Measurements from ENCODE around the gene CPLANE2.
"Not testable (repeated sequence)": the region's sequence is repeated elsewhere in the genome, so short reads cannot be mapped to it uniquely, and the experiment has no call there.

The CPLANE2 gene

DNA sequence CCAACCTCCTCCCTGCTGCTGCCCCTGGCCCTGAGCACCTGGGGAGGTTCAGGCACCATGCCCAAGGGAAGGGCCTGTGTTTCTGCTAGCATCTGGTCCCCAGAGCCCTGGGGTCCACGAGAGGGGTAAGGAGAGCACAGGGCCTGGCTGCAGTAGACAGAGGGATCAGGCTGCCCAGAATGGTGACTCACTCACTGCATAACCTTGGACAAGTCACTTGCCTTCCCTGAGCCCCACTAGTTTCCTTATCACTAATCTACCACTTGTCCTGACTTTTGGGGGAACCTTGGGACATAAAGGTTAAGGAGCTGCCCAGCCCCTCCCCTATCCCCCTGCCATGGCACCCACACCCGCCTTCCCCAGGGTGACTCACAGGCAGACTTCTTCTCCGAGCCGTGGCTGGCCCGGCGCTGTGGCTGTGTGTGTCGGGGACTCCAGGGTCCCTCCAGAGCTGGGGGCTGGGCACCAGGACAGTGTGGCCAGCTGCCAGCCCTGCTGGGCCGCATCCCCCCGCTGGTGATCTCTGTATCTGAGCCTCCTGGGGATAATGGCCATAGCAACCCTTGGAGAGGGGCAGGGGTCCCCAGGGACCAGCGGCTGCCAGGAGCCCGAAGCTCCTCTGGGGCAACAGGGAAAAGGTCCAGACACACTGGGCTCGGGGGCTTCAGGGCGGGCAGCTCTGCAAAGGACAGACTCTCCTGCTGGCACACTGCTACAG lies 28.6 kb downstream of the CPLANE2 start:
- no peak for DNase-seq (ENCODE audit: low spot score)

DNA sequence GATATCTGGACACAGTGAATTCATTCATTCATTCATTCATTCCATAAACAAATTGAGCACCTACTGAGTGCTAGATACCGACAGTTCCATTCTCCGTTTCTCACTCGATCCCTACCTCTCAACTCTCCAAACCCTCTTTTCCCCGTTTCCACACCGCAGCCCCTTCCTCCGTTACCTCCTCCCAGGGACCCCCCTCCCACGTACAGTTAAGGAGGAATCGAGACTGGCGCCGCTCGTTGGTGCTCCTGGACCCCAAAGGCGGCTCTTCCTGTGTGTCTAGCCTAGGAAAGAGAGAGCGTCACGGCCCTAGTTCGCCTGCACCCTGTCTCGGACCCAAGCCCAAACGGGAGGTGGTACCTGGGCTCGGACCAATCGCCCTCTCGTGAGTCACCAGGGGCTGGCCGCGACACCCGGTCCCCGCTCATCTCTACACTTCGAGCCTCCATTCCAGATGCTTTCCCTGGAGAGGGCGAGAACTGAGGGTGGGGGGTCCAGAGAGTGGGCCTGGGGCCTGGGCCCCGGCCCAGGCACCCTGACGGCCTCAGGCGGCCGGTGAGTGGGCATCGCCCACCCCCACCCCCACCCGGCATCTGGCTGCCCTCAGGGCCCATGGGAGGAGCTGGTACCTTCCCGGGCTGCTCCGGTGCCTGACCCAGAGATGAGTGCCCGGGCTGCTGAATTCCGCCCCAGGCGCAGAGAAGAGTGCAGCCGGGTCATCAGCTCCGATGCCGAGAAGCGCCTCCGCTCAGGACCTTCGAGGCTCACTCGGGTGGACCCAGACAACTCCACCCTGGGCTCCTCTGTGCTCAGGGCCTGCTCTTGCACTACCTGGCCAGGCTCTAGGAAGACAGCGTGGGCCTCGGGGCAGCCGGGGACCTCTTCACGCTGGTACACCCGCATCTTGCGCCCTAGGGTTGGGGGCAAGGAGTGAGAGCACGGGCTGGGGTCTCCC lies 29.4 kb downstream of the CPLANE2 start:
- no peak for DNase-seq (ENCODE audit: low spot score)

DNA sequence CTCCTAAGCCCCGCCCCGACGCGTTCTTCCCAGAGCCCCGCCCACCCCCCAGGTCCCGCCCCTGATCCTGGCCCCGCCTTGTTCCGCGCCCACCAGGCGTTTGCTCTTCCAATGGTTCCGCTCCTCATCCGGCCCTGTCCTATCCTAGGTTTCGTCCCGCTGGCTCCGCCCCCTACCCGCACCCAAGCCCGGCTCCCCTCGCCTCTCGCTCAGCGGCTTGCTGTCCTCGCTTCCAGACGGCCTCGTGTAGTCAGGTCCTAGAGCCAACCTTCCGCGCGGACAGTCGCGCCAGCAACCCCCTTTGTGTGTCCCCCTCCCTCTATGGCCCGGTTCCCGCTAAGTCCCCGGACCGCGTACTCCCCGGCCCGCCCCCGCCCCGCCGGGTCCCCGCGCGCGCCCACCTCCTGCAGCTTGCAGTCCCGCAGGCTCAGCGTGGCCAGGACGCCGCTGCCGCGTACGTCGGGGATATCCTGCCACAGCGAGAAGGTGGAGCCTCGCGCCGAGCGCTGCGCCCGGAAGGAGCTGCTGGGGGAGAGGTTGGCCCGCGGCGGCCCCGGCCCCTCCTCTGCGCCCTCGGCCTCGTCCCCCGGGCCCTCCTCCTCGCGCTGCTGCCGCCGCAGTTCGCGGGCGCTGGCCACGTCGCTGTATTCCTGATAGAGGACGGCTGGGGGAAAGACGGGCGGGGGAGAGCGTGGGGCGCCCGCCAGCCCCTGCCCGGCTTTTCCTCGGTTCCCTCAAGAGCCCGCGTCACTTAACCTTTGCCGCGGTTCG lies 30.3 kb downstream of the CPLANE2 start:
- peak; percentile 95 for DNase-seq (ENCODE audit: low spot score)

DNA sequence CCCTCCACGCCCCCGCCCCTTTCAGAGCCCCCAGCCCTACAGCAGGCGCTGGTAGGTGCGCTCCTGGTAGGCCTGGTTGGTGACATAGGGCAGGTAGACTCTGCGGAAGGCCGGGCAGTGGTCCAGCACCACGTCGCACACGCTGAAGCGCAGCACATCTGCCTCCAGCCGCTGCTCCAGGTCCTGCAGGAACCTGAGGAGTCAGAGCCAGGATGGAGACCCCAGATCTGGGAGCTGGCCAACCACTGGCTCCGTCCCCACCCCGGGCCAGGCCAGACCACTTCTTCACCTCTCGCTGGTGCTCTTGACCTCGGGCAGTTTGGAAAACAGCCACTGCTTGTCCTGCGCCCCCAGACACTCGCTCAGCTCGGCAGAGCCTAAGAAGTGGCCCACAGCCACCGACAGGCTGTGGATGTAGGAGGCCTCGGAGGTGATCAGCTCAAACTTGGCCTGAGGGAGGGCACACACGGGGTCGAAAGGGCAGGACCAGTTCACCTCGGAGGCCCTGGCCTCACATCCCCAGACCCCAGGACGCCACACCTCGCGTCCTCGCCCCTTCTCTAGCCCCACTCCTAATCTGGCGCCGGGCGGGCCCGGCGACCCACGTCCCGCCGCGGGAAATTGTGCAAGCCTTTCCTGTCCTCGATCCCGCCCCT lies 31.0 kb downstream of the CPLANE2 start:
- DNase-seq (ENCODE audit: low spot score) = no peak

DNA sequence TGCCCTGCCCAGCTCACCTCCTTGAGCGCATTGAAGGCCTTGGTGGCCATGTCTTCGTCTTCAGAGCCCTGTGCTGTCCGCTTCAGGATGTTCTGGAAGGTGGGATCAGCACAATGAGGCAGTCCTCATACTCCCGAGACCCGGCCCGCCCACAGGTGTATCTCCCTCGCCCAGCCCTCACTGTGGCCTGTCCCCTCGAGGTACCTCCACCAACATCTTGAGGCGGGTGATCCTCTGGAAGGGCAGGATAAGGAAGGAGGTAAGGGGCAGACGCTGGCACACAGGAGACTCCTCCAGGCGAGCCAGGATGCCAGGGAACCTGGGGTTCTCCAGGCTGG lies 31.7 kb downstream of the CPLANE2 start:
- DNase-seq (ENCODE audit: low spot score) = no peak

DNA sequence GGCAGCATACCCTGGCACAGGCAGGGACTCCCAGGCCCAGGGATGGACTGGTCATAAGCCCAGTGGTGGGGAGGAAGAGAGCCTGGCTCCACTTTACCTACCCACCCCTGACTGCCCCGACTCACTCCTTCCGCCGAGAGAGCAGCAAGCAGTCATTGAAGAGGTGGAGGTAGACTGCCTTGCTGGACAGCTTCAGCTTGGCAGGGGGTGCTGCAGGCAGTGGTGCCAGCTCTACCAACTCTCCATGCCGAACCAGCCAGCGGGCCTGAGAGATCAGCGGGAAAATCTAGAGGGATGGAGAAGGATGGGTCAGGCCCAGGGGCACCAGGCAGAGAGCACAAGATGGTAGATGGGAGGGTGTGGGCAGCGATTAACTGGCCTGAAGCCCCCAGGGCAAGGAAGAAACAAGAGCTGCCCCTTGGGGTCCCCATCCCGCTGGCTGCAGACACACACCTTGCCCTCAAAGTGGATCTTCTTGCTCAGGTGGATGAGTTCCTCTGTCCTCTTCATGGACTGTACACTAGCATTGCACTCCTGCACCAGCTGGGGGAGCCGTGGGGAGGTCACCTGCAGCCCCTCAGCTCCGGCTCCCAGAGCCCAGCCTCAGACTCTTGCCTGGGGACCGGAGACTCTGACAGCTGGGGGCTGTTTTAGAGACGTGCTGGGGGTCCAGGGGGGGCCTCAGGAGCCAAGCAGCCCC lies 32.2 kb downstream of the CPLANE2 start:
- DNase-seq (ENCODE audit: low spot score) = no peak

DNA sequence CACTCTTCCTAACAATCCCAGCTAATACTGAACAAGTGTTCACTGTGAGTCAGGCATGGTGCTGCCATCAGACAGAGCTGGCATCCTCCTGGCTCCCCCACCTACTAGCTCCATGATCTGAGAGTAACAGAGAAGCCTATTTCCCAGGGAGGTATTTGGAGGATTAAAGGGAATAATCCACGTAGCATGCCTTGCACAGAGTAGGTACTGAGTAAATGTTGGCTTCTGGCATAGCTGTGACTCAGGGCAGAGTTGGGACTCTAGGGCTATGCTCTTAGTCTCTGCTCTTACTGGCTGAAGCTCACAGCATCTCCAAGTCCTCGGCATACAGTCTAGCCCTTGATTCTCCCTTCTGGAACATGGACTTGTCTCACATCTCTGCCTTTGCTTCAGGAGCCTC lies 32.8 kb downstream of the CPLANE2 start:
- DNase-seq (ENCODE audit: low spot score) = no peak

DNA sequence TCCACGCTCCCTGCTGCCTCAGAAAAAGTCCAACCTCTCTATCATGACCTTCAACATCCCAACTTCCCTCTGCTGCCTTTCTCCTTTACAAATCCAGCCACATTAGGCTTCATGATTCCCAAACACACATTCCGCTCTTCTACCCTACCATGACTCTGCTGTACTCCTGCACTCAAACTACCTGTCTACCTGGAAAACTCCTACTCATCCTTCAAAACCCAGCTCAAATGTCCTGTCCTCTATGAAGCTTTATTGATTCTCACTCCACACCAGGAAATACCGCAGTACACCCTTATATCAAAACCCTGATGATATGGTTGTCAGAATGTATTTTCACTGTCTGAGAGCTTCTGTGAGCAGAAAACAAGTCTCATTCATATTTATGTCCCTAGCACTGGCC lies 33.4 kb downstream of the CPLANE2 start:
- DNase-seq (ENCODE audit: low spot score) = no peak

DNA sequence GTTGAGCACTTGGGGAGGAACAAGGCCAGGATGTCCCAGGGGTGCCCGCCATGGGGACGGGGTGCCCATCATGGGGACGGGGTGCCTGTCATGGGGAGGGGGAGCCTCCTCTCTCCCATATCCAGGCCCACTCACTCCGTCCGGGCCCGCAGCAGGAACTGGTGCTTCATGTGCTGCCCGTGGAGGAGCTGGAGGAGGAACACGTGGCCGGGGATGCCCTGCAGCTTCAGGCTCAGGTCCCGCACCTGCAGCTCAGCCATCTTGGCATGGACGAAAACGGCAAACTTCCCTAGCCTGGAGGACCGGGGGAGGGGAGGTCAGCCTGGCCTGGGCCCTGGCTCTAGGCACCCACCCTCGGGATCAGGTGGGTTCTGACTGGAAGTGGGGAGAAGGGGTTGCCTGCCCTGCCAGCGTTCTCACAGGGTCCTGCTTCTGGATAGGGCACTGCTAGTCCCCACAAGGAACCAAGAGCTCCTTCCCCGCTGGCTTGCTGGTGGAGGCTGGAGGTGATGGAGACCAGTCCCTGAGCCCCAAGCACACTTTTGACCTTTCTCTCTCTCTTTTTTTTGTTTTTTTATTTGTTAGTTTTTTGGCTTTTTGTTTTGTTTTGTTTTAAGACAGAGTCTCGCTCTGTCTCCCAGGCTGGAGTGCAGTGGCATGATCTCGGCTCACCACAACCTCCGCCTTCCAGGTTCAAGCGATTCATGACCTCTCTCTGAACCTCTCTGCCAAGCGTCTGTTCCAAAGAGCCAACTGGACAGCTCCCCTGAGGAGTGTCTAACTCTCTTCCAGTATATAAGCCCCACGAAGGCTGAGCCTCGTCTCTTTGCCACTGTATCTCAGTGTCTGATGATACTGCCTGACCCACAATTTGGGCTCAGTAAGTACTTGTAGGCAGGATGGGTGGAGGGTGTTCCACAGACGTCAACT lies 34.4 kb downstream of the CPLANE2 start:
- no peak for DNase-seq (ENCODE audit: low spot score)

DNA sequence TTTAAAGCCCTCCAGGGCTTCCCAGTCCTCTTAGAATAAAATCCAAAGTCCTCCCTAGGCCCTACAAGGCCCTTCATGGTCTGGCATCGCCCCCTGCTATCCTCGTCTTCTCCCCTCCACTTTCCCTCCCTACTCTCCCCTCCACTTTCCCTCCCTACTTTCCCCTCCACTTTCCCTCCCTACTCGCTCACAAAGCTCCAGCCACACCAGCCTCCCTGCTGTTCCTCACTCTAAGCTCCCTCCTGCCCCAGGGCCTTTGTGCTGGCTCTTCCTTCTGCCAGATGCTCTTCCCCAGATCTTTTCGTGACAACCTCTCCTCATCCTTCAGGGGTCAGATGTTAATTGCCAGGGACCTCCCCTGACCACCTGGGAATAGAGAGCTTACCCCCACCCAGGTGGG lies 37.3 kb downstream of the CPLANE2 start:
- DNase-seq (ENCODE audit: low spot score) = no peak

DNA sequence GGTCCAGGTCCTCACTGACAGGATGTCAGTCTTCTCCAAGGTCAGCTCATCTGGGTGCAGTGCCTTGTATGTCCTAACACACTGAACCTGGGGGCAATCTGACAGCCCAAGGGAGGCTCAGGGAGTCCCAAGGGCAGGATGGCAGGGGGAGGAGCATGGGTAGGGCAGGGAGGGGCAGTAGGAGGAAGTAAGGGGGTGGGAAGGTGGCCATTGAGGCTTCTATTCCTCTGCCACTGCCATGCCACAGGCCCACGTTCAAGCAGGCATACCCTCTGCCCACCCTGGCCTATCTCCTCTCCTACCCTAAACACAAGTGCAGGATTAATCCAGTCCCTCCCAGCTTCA lies 37.9 kb downstream of the CPLANE2 start:
- no peak for DNase-seq (ENCODE audit: low spot score)

DNA sequence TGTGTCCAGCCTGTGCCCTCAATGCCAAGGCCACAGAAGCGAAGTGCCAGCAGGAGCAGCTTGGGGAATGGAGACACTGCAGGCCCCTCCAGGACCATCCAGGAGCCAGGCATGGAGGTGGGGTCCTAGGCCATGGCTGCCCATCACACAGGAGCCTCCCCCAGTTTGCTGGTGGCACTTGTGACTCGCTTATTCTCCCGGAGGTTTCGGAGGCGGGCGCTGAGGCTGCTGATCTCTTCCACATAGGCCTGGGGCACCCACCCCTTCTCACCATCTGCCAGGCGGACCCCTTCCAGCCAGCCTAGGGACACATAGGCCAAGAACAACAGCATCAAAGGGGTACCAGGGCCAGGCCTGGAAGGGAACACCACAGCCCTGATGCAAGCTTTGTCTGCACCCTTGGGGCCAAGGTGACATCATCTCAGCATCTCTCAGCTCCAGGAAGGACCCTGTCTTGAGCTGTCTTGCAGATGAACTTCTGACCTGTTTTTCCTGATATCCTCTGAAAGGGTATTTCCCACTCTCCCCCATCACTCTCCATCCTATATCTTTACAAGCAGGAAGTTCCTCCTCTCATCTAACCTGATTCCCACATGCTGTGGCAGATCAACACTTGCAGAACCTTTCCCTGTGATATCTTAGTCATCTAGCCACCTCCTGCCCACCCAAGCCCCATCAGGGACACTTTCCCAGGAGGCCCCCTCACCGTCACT lies 38.4 kb downstream of the CPLANE2 start:
- DNase-seq (ENCODE audit: low spot score) = no peak

DNA sequence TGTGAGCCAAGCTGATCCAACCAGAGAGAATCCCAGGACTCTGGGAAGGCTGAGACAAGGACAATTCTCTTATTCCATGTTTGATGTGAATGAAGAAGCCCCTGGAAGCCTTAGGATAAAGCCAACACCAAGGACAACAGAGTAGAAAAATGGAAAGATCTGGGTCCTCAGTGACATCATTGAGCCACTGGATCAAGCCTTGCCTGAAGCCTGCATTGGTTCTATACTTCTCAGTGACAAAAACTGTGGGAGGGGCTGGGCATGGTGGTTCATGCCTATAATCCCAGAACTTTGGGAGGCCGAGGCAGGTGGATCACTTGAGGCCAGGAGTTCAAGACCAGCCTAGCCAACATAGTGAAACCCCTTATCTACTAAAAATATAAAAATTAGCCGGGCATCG lies 40.1 kb downstream of the CPLANE2 start:
- DNase-seq (ENCODE audit: low spot score) = no peak

DNA sequence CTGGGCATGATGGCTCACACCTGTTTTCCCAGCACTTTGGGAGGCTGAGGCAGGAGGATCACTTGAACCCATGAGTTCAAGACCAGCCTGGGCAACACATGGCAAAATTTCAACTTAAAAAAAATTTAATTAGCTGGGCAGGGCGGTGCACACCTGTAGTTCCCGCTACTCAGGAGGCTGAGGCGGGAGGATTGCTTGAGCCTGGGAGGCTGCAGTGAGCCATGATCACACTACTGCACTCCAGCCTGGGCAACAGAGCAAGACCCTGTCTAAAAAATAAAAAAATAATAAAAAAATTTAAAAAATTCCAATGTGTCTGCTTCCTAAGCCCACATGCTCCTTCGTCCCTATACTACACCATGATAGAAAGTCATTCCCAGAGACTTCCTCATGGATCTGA lies 40.8 kb downstream of the CPLANE2 start:
- not testable (repeated sequence) for DNase-seq (ENCODE audit: low spot score)

DNA sequence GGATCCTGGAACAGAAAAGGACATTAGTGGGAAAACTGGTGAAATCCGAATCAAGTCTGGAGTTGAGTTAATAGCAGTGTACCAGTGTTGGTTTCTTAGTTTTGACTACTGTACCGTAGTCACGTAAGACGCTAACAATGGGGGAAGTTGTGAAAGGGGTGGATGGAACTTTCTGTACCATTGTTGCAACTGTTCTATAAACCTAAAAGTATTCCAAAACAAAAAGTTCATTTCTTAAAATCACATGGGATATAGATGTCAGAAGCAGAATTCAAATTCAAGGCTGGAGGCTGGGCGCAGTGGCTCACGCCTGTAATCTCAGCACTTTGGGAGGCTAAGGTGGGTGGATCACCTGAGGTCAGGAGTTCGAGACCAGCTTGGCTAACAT lies 41.5 kb downstream of the CPLANE2 start:
- no peak for DNase-seq (ENCODE audit: low spot score)

DNA sequence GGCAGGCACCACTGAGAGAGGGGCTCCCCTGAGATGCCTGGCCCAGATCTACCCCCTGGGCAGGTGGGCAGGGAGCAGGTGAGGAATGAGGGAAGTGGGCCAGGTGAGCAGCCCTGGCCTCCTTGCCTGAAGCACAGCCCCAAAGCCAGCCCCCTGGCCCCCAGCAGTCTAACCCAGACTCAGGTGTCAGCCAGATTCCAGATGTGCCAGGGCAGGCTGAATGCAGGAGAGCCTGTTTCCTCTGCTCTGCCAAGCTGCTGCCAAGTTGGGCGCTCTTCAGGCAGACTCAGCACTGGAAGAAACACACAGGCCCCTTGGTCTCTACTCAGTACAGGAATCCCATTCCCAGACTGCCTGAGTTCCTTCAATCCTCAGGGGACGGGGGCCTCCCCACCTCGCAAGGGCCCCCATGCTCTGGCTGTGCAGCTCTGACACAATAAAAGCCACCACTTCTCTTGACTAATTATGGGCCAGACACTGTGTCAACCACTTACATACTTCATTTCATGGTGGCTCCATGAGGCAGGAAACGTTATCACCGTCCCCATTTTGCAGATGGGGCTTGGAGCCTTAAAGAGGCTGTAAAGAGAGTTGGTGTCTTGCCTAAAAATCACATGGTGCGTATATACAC lies 45.0 kb downstream of the CPLANE2 start:
- peak; percentile 56 for DNase-seq (ENCODE audit: low spot score)

DNA sequence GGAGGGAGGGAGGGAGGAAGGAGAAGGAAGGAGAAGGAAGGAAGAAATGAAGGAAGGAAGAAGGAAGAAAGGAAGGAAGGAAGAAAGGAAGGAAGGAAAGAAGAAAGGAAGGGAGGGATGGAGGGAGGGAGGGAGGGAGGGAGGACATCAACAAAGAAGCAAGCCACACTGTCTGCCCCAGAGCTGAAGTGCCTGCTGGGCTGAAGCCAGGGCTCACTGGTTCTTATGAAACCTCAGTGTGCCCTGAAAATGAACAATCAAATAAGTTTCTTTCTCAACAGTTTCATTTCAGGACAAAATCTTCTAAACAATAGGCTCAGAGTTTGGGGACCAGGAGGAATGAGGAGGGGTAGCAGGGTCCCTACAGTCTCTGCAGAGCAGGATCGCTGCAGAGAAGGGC lies 45.7 kb downstream of the CPLANE2 start:
- DNase-seq (ENCODE audit: low spot score) = no peak

DNA sequence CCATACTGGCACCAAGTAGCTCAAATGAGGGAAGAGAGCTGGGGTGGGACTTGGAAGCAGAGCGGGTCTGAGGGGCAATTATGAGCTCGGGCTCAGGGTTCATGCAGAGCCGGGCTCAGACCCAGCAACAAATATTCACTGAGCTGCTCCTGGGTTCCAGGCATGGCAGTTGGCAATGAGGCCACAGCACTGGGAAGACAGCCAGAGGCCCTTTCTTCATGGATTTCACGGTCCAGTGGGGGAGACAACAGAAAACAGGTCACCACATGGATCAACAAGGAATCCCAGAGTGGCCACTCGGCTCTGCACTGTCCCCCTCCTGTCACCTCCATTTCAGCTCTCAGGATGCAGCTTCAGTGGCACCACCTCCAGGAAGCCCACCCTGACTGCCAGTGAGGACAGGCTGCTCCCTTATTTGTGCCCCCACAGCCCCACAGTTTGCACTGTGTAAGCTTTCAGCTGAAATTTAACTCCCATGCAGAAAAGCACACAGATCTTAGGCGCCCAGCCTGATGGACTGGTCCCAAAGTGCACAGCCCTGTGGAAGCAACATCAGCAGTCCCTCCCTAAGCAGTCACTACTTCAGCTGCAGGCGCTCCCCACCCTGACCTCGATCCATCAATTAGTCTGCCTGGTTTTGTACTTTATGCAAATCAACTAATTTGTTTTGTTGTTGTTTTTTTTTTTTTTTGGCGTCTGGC lies 46.9 kb downstream of the CPLANE2 start:
- no peak for DNase-seq (ENCODE audit: low spot score)

DNA sequence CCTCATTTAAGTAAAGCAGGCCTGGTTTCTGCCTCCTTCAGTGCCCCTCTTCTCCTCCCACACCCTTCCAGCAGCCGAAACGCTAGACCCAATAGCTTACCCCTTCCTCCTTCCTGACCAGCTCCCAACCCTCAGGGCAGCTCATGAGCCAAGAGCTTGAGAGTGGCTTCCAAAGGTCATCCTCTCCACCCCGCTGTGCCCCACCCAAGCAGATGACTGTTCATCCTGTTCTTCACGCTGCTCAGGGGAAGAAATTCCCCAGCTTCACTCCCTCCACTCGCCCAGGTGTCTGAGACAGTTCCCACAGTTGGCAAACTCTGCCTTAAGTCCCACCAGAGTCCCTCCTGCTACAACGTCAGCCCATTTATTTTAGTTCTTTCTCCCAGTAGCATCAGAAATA lies 48.0 kb downstream of the CPLANE2 start:
- DNase-seq (ENCODE audit: low spot score) = no peak
